ENCODE data around the gene PRKCA. TPM values are rescaled to one million over a fixed set of nuclear protein-coding genes. Genes with fewer than 3 reads are reported as not detected.
"Not testable (repeated sequence)": the region's sequence is repeated elsewhere in the genome, so short reads cannot be mapped to it uniquely, and the experiment has no call there.

The PRKCA gene
- total and polyA plus RNA-seq, 2 experiments from 2014 or later: 6.4 to 35.4 TPM

GRCh38 chr17:66725438-66725837, 423.0 kb downstream of the PRKCA start:
- H3K27ac ChIP-seq (ENCODE audit: low read depth); H4K20me1 ChIP-seq (replicated peaks; ENCODE audit: insufficient read depth): not testable (repeated sequence)
- H3K4me1 Mint-ChIP-seq: peaks cover 64% of the 10 kb centered on the region

GRCh38 chr17:66725956-66726355, 423.5 kb downstream of the PRKCA start:
- Histone ChIP-seq H3K4me1 (ENCODE audit: insufficient read depth) (peaks cover 28% of the 10 kb centered on the region), H3K79me2 (replicated peaks; ENCODE audit: insufficient read depth) (no peaks in the 10 kb centered on the region), H3K27ac (ENCODE audit: low read depth) (no peak overlapping the region), H2AFZ (no peak overlapping the region), H3K9me2 (ENCODE audit: insufficient read depth) (0 out of 2 replicates have a peak, but pooled peaks cover 9% of the 10 kb centered on the region), H3K4me2 (no peak overlapping the region), H3K36me3 (ENCODE audit: insufficient read depth) (no peaks in the 10 kb centered on the region), H3K27me3 (ENCODE audit: insufficient read depth) (no peaks in the 10 kb centered on the region), H4K20me1 (replicated peaks; ENCODE audit: insufficient read depth) (no peaks in the 10 kb centered on the region), H3K4me3 (no peak overlapping the region), H3F3A (replicated peaks; ENCODE audit: low read depth) (peaks cover 11% of the 10 kb centered on the region; the same call in 1 of the 2 replicates)
- ATAC-seq (no peak), DNase-seq (ENCODE audit: low spot score) (no peak)
- Mint-ChIP-seq H3K4me3 (no peak overlapping the region), H3K27ac (no peak overlapping the region; the same call in 1 of the 2 replicates), H3K9me3 (peaks cover 5% of the 10 kb centered on the region; the same call in 2 of the 3 replicates), H3K27me3 (ENCODE audit: insufficient read depth, low read depth, poor library complexity) (peaks cover 27% of the 10 kb centered on the region), H3K36me3 (ENCODE audit: low read depth) (no peaks in the 10 kb centered on the region), H3K4me1 (peaks cover 64% of the 10 kb centered on the region)
- TF ChIP-seq REST (IDR thresholded peaks at IDR 0.05; ENCODE audit: unreplicated experiment) (no peak), JUNB (IDR thresholded peaks at IDR 0.05; ENCODE audit: unreplicated experiment) (no peak), ZNF331 (CRISPR knock-in tag; IDR thresholded peaks at IDR 0.05; ENCODE audit: low read depth) (no peak), NANOG (IDR thresholded peaks at IDR 0.05; ENCODE audit: borderline replicate concordance) (no peak), ZNF462 (CRISPR knock-in tag; IDR thresholded peaks at IDR 0.05) (no peak), ZNF114 (CRISPR knock-in tag; IDR thresholded peaks at IDR 0.05) (no peak), EZH2 (IDR thresholded peaks at IDR 0.05; ENCODE audit: low read depth, unreplicated experiment) (no peak), STAT1 (IDR thresholded peaks at IDR 0.05; ENCODE audit: unreplicated experiment) (no peak), EZH2phosphoT487 (IDR thresholded peaks at IDR 0.05; ENCODE audit: unreplicated experiment) (no peak), POLR2AphosphoS5 (IDR thresholded peaks at IDR 0.05; ENCODE audit: low read depth) (no peak), ETS1 (IDR thresholded peaks at IDR 0.05) (no peak)

More at GRCh38 chr17:66725438-66725837, 423.0 kb downstream of the PRKCA start:
- H3K4me2 ChIP-seq; H2AFZ ChIP-seq; H3K9me3 Mint-ChIP-seq; H3K27me3 ChIP-seq (ENCODE audit: insufficient read depth); H3K36me3 Mint-ChIP-seq (ENCODE audit: low read depth); H3K4me3 Mint-ChIP-seq; H3K36me3 ChIP-seq (ENCODE audit: insufficient read depth); DNase-seq (ENCODE audit: low spot score); H3K79me2 ChIP-seq (replicated peaks; ENCODE audit: insufficient read depth); H3K9me2 ChIP-seq (ENCODE audit: insufficient read depth); ATAC-seq; H3K4me3 ChIP-seq: not testable (repeated sequence)
- H3K27ac Mint-ChIP-seq: peak overlapping the region; percentile 11; the same call in 1 of the 2 replicates
- Histone ChIP-seq H3F3A (replicated peaks; ENCODE audit: low read depth) (peaks cover 11% of the 10 kb centered on the region; the same call in 1 of the 2 replicates), H3K4me1 (ENCODE audit: insufficient read depth) (peaks cover 28% of the 10 kb centered on the region)
- peaks cover 22% of the 10 kb centered on the region for H3K27me3 Mint-ChIP-seq (ENCODE audit: insufficient read depth, low read depth, poor library complexity)
